ENCODE data around the gene DCDC2. TPM values are rescaled to one million over a fixed set of nuclear protein-coding genes. Genes with fewer than 3 reads are reported as not detected.

DCDC2 gene
- total RNA-seq, 2 experiments from 2014 or later: 0.06 TPM; not detected in 1

DNA sequence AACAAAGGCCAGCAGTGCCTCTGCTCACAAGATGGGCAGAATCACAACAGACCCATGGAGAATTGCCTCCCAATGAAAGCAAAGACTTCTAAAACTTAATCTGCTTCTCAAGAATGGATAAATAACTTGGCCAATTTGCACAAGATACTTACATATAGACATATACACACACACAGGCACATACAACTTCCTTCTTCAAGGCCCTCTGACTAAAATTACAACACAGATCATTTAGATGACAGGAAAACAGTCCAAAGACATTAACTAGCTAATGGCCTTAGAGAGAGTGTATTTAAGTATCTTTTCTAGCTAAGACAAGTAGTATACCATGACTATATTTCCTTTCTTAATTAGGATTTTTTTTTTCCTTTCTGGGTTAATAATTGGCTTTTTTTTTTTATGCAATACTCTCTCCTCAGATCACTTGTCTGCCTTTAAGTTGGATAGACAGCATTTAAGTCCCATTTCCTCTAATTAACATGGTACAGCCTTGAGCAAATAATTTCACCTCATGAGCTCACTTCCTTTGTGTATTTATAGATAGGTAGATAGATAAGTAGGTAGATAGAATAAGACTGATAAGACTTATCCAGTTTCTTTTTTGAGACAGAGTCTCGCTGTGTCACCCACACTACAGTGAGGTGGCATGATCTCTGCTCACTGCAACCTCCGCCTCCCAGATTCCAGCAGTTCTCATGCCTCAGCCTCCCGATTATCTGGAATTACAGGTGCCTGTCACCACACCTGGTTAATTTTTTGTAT is 161.8 kb downstream of the DCDC2 start:
- H3K4me2 ChIP-seq (ENCODE audit: low read length): no peak overlapping the region
- CTCF ChIA-PET (ENCODE audit: unreplicated experiment): no interaction called here
- POLR2A ChIA-PET: interaction anchor here (0.5 to 1.4 kb wide), 3 partner anchors 14 to 1860 kb away, joined by 3 read pairs; no protein-coding TSS in a partner anchor

DNA sequence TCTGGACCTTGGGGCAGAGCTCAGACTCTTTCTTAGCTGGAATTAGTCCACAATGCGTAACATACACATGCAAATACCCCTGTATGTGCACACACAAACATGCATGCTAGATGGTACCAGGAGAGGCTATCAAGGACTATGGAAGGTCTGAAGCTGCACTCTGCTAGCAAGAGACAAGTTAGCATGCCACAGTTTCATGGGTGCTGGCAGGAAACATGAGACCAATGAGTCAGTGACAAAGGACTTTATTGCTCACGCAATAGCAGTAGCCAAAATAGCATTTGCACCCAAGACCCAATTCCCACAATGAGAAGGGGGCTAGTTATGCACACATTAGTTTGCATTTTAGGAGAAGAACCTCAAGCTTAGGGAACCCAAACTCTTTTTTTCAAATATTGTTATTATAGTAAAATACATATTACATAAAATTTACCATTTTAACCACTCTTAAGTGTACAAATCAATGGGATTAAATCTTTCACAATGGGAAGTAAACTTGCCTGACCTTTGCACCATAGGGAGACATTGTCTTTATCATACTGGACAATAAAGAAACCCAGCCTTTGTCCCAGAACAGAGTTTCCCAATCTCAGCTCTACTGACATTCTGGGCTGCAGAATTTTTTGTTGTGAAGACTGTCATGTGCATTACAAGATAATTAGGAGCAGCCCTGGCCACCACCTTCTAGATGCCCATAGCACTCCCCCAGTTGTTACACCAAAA is 162.7 kb downstream of the DCDC2 start:
- no peak overlapping the region for H3K4me2 ChIP-seq (ENCODE audit: low read length)
- H3K36me3 ChIP-seq (ENCODE audit: insufficient read depth, low read length): no peaks in the 10 kb centered on the region
- no peaks in the 10 kb centered on the region for H3K79me2 ChIP-seq (ENCODE audit: insufficient read depth, low read depth, low read length)
- H3K27ac ChIP-seq (ENCODE audit: low read depth, low read length, poor library complexity, severe bottlenecking): no peak overlapping the region
- H4K20me1 ChIP-seq (ENCODE audit: insufficient read depth, low read length): no peaks in the 10 kb centered on the region
- no peaks in the 10 kb centered on the region for H3K9me2 ChIP-seq (ENCODE audit: insufficient read depth, low read length)
- no TSS peak for BruUV-seq (replicated peaks)
- H2AFZ ChIP-seq (ENCODE audit: low read length): no peak overlapping the region
- no peak overlapping the region for H3K4me3 ChIP-seq (ENCODE audit: low read depth, low read length, poor library complexity, severe bottlenecking)
- DNase-seq (ENCODE audit: low spot score): no peak
- no peaks in the 10 kb centered on the region for H3K9me3 ChIP-seq (ENCODE audit: low read length)
- POLR2A ChIA-PET: interaction anchor here (0.7 kb wide), 1 partner anchor 1859 kb away, joined by 3 read pairs; no protein-coding TSS in a partner anchor
- TF ChIP-seq EZH2phosphoT487 (IDR thresholded peaks at IDR 0.05; ENCODE audit: borderline replicate concordance, low read depth, low read length): no peak
- TF ChIP-seq CTCF (conservative IDR thresholded peaks at IDR 0.05; ENCODE audit: low read length): no peak
- no peaks in the 10 kb centered on the region for H3K4me1 ChIP-seq (ENCODE audit: insufficient read depth, low read length, poor library complexity, severe bottlenecking)
- intact Hi-C loops (cut with micrococcal nuclease; ENCODE audit: unreplicated experiment): no loop called here
- CTCF ChIA-PET (ENCODE audit: unreplicated experiment): no interaction called here

More for the DNA sequence above, 161.8 kb downstream of the DCDC2 start:
- no peak for DNase-seq (ENCODE audit: low spot score)
- Histone ChIP-seq H3K9me3 (ENCODE audit: low read length) (no peaks in the 10 kb centered on the region), H3K36me3 (ENCODE audit: insufficient read depth, low read length) (no peaks in the 10 kb centered on the region), H2AFZ (ENCODE audit: low read length) (no peak overlapping the region), H3K4me3 (ENCODE audit: low read depth, low read length, poor library complexity, severe bottlenecking) (no peak overlapping the region), H3K4me1 (ENCODE audit: insufficient read depth, low read length, poor library complexity, severe bottlenecking) (no peaks in the 10 kb centered on the region), H3K9me2 (ENCODE audit: insufficient read depth, low read length) (no peaks in the 10 kb centered on the region), H4K20me1 (ENCODE audit: insufficient read depth, low read length) (no peaks in the 10 kb centered on the region), H3K79me2 (ENCODE audit: insufficient read depth, low read depth, low read length) (no peaks in the 10 kb centered on the region), H3K27ac (ENCODE audit: low read depth, low read length, poor library complexity, severe bottlenecking) (no peak overlapping the region)
- TF ChIP-seq CTCF (conservative IDR thresholded peaks at IDR 0.05; ENCODE audit: low read length) (no peak), EZH2phosphoT487 (IDR thresholded peaks at IDR 0.05; ENCODE audit: borderline replicate concordance, low read depth, low read length) (no peak)
- no TSS peak for BruUV-seq (replicated peaks)
- intact Hi-C loops (cut with micrococcal nuclease; ENCODE audit: unreplicated experiment): no loop called here

DNA sequence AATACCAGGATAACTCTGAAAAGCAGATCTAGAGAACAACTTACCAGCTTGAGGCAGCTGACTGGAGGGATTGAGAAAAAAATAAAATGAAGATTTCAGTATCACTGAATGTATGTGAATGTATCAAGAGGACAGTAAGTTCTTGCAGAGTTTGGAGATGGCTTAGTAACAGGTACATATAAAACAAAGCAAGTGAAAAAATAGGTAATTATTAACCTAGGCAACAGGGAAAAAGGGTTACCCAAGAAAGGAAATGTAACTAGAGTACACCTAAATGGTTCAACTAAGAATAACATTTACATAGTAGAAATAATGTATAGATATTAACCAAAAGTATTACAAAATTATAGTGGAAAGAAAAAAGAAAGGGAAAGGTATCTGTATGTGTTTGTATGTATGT is 164.5 kb downstream of the DCDC2 start:
- Histone ChIP-seq H2AFZ (ENCODE audit: low read length) (no peak overlapping the region), H3K4me2 (ENCODE audit: low read length) (no peak overlapping the region), H3K4me3 (ENCODE audit: low read depth, low read length, poor library complexity, severe bottlenecking) (no peak overlapping the region), H3K27ac (ENCODE audit: low read depth, low read length, poor library complexity, severe bottlenecking) (no peak overlapping the region), H3K4me1 (ENCODE audit: insufficient read depth, low read length, poor library complexity, severe bottlenecking) (no peaks in the 10 kb centered on the region), H3K9me3 (ENCODE audit: low read length) (no peaks in the 10 kb centered on the region), H3K9me2 (ENCODE audit: insufficient read depth, low read length) (no peaks in the 10 kb centered on the region), H3K79me2 (ENCODE audit: insufficient read depth, low read depth, low read length) (no peaks in the 10 kb centered on the region), H4K20me1 (ENCODE audit: insufficient read depth, low read length) (no peaks in the 10 kb centered on the region), H3K36me3 (ENCODE audit: insufficient read depth, low read length) (no peaks in the 10 kb centered on the region)
- ChIA-PET CTCF (ENCODE audit: unreplicated experiment) (no interaction called here), POLR2A (no interaction called here)
- BruUV-seq (replicated peaks): no TSS peak
- no peak for DNase-seq (ENCODE audit: low spot score)
- TF ChIP-seq EZH2phosphoT487 (IDR thresholded peaks at IDR 0.05; ENCODE audit: borderline replicate concordance, low read depth, low read length) (no peak), CTCF (conservative IDR thresholded peaks at IDR 0.05; ENCODE audit: low read length) (no peak)
- intact Hi-C loops (cut with micrococcal nuclease; ENCODE audit: unreplicated experiment): no loop called here
